SK-N-SH (cell line): ENCODE data around the gene ZDHHC8.

Experiments
- CTCF ChIP-seq: fragments of 200-600 bp; sonication (generic); IDR thresholded peaks from 2 replicates; pipeline ENCODE4 v1.6.1; 2017; ENCODE audit warnings: antibody characterized with exemption, mild to moderate bottlenecking, moderate library complexity
- EP300 ChIP-seq, 2 experiments: IDR thresholded peaks; 2 replicates each; pipeline versions ENCODE4 v1.4.0 to v1.6.1; 2012; ENCODE audit warnings: borderline replicate concordance in 1 of 2, low read depth in 1 of 2, low read length in 1 of 2
- FOSL2 ChIP-seq: IDR thresholded peaks from 2 replicates; pipeline ENCODE4 v1.4.0; 2012; ENCODE audit warnings: low read depth, mild to moderate bottlenecking, moderate library complexity, borderline replicate concordance
- MXI1 ChIP-seq: IDR thresholded peaks from 2 replicates; pipeline ENCODE4 v1.6.1; 2012; ENCODE audit warnings: mild to moderate bottlenecking, low read depth, low read length, improper control_type of control experiment
- POLR2AphosphoS5 ChIP-seq: IDR thresholded peaks from 2 replicates; pipeline ENCODE4 v1.6.1; 2012; ENCODE audit warnings: low read depth, low read length
- RFX5 ChIP-seq: IDR thresholded peaks from 2 replicates; pipeline ENCODE4 v1.6.1; 2012; ENCODE audit warnings: mild to moderate bottlenecking, improper control_type of control experiment, low read length
- TAF1 ChIP-seq: IDR thresholded peaks from 2 replicates; pipeline ENCODE4 v1.6.1; 2012; ENCODE audit warnings: low read depth, mild to moderate bottlenecking, low read length, moderate library complexity, borderline replicate concordance
- USF1 ChIP-seq: IDR thresholded peaks from 2 replicates; pipeline ENCODE4 v1.4.0; 2012; ENCODE audit warnings: low read depth, borderline replicate concordance
- USF2 ChIP-seq: fragments of 150-350 bp; IDR thresholded peaks from 2 replicates; pipeline ENCODE4 v1.6.1; 2017; ENCODE audit warnings: antibody characterized with exemption, low read length, low read depth, borderline replicate concordance
- TF ChIP-seq, protein P1 (sequence below): IDR thresholded peaks from 2 replicates; pipeline ENCODE4 v1.4.0; 2012; ENCODE audit warnings: low read depth

GRCh38 chr22:20171288-20172140 is 39.9 kb downstream of the ZDHHC8 start:
- TF ChIP-seq TAF1 = no peak
- no peak for TF ChIP-seq USF2
- no peak for TF ChIP-seq POLR2AphosphoS5
- TF ChIP-seq CTCF = no peak
- no peak for TF ChIP-seq FOSL2
- TF ChIP-seq, protein P1, sequence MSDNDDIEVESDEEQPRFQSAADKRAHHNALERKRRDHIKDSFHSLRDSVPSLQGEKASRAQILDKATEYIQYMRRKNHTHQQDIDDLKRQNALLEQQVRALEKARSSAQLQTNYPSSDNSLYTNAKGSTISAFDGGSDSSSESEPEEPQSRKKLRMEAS = no peak
- TF ChIP-seq USF1 = no peak
- no peak for TF ChIP-seq EP300 (IDR thresholded peaks at IDR 0.05; ENCODE audit: borderline replicate concordance in 1 of 2, low read depth in 1 of 2, low read length in 1 of 2)
- TF ChIP-seq RFX5 = no peak
- TF ChIP-seq MXI1 = no peak
